Neural progenitor cell (in vitro differentiated cells): Measurements from ENCODE around the gene HAAO. TPM values are rescaled to one million over a fixed set of nuclear protein-coding genes. Genes with fewer than 3 reads are reported as not detected.

Source experiments
- DNase-seq: peaks from one replicate; pipeline ENCODE4 v3.0.0-alpha.2; 2016; ENCODE audit warnings: low spot score
- H2AFZ ChIP-seq: fragments of 200-600 bp; sonication (generic); replicated peaks from 2 replicates; pipeline ENCODE4 v1.6.1; 2016; ENCODE audit warnings: antibody characterized with exemption
- H3F3A ChIP-seq: fragments of 200-600 bp; sonication (generic); 2 replicates; pipeline ENCODE4 v1.6.1; 2016; ENCODE audit warnings: antibody characterized with exemption, low read depth
- H3K27ac ChIP-seq: fragments of 200-600 bp; sonication (generic); 2 replicates; pipeline ENCODE4 v1.5.1; 2016; ENCODE audit warnings: mild to moderate bottlenecking
- H3K27me3 ChIP-seq: fragments of 200-600 bp; sonication (generic); 2 replicates; pipeline ENCODE4 v1.6.1; 2016; ENCODE audit warnings: mild to moderate bottlenecking, moderate library complexity
- H3K36me3 ChIP-seq: fragments of 200-600 bp; sonication (generic); 2 replicates; pipeline ENCODE4 v1.5.1; 2016
- H3K4me1 ChIP-seq: fragments of 200-600 bp; sonication (generic); 2 replicates; pipeline ENCODE4 v1.6.1; 2016; ENCODE audit warnings: mixed run types
- H3K4me2 ChIP-seq: fragments of 200-600 bp; sonication (generic); 2 replicates; pipeline ENCODE4 v1.6.1; 2016
- H3K4me3 ChIP-seq: fragments of 200-600 bp; sonication (generic); 2 replicates; pipeline ENCODE4 v1.5.1; 2016
- H3K79me2 ChIP-seq: fragments of 200-600 bp; sonication (generic); 2 replicates; pipeline ENCODE4 v1.6.1; 2016; ENCODE audit warnings: low read depth
- H3K9ac ChIP-seq: fragments of 200-600 bp; sonication (generic); 2 replicates; pipeline ENCODE4 v1.6.1; 2016
- H3K9me3 ChIP-seq: fragments of 200-600 bp; sonication (generic); 2 replicates; pipeline ENCODE4 v1.5.1; 2016; ENCODE audit warnings: low read depth
- H4K20me1 ChIP-seq: fragments of 200-600 bp; sonication (generic); 2 replicates; pipeline ENCODE4 v1.6.1; 2016; ENCODE audit warnings: low read depth
- H3K27ac Mint-ChIP-seq: 3 replicates; pipeline ENCODE4 v1.8.0; 2021; ENCODE audit warnings: mixed read lengths
- H3K27me3 Mint-ChIP-seq: 2 replicates; pipeline ENCODE4 v1.8.0; 2022; ENCODE audit warnings: low read depth, mild to moderate bottlenecking, inconsistent platforms, moderate library complexity, mixed read lengths; ENCODE audit not compliant: insufficient read depth
- H3K36me3 Mint-ChIP-seq: 3 replicates; pipeline ENCODE4 v1.8.0; 2021; ENCODE audit warnings: mixed read lengths
- H3K4me1 Mint-ChIP-seq: 3 replicates; pipeline ENCODE4 v1.8.0; 2021; ENCODE audit warnings: mixed read lengths
- H3K4me3 Mint-ChIP-seq: 3 replicates; pipeline ENCODE4 v1.8.0; 2021; ENCODE audit warnings: mild to moderate bottlenecking, moderate library complexity, mixed read lengths
- H3K9me3 Mint-ChIP-seq: 3 replicates; pipeline ENCODE4 v1.8.0; 2020; ENCODE audit warnings: mixed read lengths
- EZH2 ChIP-seq: fragments of 200-600 bp; sonication (generic); IDR thresholded peaks from 2 replicates; pipeline ENCODE4 v1.6.1; 2017; ENCODE audit warnings: antibody characterized with exemption, mild to moderate bottlenecking, moderate library complexity
- EZH2phosphoT487 ChIP-seq: fragments of 200-600 bp; sonication (generic); IDR thresholded peaks from 2 replicates; pipeline ENCODE4 v1.6.1; 2017; ENCODE audit warnings: antibody characterized with exemption
- total RNA-seq: library from RNA; depleted of rRNA; stranded (reverse); fragments of >200 nt; gene quantifications from 2 replicates; pipeline ENCODE4 v1.2.3, GENCODE V29; 2015; ENCODE audit warnings: low replicate concordance
- TF ChIP-seq, protein P1 (sequence below): fragments of 200-600 bp; sonication (generic); IDR thresholded peaks from 2 replicates; pipeline ENCODE4 v1.5.1; 2017; ENCODE audit warnings: antibody characterized with exemption, mild to moderate bottlenecking

The HAAO gene
- total RNA-seq, 1 donor from 2014 or later: 0.77 TPM

DNA sequence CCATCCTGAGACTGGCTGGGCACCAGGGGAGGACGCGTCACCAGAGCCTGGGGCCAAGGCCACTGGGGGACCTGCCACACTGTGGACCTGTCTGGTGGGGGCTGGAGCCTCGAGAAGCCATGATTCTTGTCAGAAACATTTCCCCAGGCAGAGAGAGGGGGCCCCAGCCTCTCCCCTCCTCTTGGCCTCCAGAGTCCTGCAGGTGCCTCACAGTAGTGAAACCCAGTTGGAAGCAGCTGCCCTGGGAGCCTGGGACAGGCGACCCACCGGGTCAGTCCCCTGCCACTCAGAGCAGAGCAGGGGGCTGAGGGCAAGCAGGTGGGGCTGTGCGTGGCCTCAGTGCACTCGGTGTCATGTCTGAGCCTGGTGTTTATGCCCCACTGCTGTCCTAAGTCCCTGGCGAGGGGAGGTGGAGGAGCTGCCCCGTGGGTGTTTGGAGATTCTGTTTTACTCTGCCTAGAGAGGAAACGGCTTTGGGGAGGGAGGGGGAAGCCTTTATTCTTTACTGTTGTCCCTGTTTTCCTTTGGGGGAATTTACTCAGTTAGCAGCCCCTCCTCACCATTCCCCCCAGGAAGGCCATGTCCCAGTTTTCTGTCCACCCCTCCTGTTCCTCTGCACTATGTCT is 36.1 kb downstream of the HAAO start:
- TF ChIP-seq EZH2phosphoT487 (no peak), EZH2 (no peak)
- TF ChIP-seq, protein P1, sequence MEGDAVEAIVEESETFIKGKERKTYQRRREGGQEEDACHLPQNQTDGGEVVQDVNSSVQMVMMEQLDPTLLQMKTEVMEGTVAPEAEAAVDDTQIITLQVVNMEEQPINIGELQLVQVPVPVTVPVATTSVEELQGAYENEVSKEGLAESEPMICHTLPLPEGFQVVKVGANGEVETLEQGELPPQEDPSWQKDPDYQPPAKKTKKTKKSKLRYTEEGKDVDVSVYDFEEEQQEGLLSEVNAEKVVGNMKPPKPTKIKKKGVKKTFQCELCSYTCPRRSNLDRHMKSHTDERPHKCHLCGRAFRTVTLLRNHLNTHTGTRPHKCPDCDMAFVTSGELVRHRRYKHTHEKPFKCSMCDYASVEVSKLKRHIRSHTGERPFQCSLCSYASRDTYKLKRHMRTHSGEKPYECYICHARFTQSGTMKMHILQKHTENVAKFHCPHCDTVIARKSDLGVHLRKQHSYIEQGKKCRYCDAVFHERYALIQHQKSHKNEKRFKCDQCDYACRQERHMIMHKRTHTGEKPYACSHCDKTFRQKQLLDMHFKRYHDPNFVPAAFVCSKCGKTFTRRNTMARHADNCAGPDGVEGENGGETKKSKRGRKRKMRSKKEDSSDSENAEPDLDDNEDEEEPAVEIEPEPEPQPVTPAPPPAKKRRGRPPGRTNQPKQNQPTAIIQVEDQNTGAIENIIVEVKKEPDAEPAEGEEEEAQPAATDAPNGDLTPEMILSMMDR: no peak
- no peaks in the 10 kb centered on the region for H3K4me1 ChIP-seq
- H3K36me3 ChIP-seq: no peaks in the 10 kb centered on the region
- no peak overlapping the region for H3K4me3 ChIP-seq
- no peaks in the 10 kb centered on the region for H4K20me1 ChIP-seq
- H3K27me3 ChIP-seq: no peaks in the 10 kb centered on the region
- no peak overlapping the region for H3K4me3 Mint-ChIP-seq
- no peaks in the 10 kb centered on the region for H3K36me3 Mint-ChIP-seq
- H3K27ac Mint-ChIP-seq: no peak overlapping the region
- H3K4me2 ChIP-seq: no peak overlapping the region
- H3K9me3 Mint-ChIP-seq: no peaks in the 10 kb centered on the region
- H3K9me3 ChIP-seq: no peaks in the 10 kb centered on the region
- no peaks in the 10 kb centered on the region for H3K79me2 ChIP-seq
- no peak for DNase-seq
- peaks cover 2% of the 10 kb centered on the region for H3K27me3 Mint-ChIP-seq
- H3K27ac ChIP-seq: no peak overlapping the region
- no peaks in the 10 kb centered on the region for H3F3A ChIP-seq
- H3K9ac ChIP-seq: no peak overlapping the region
- peaks cover 16% of the 10 kb centered on the region for H3K4me1 Mint-ChIP-seq
- no peak overlapping the region for H2AFZ ChIP-seq

GRCh38 chr2:42755191-42755880 is 37.0 kb downstream of the HAAO start:
- Histone ChIP-seq H3K79me2 (no peaks in the 10 kb centered on the region), H3K36me3 (no peaks in the 10 kb centered on the region), H3K4me2 (no peak overlapping the region), H3K4me1 (no peaks in the 10 kb centered on the region), H3K4me3 (no peak overlapping the region), H3F3A (no peaks in the 10 kb centered on the region), H3K9ac (no peak overlapping the region), H3K27ac (no peak overlapping the region), H2AFZ (no peak overlapping the region), H3K27me3 (no peaks in the 10 kb centered on the region), H4K20me1 (no peaks in the 10 kb centered on the region), H3K9me3 (no peaks in the 10 kb centered on the region)
- TF ChIP-seq, protein P1: no peak
- TF ChIP-seq EZH2phosphoT487 (no peak), EZH2 (no peak)
- H3K36me3 Mint-ChIP-seq: no peaks in the 10 kb centered on the region
- H3K9me3 Mint-ChIP-seq: no peaks in the 10 kb centered on the region
- H3K27ac Mint-ChIP-seq: no peak overlapping the region
- peaks cover 16% of the 10 kb centered on the region for H3K4me1 Mint-ChIP-seq
- H3K27me3 Mint-ChIP-seq: peaks cover 2% of the 10 kb centered on the region
- no peak overlapping the region for H3K4me3 Mint-ChIP-seq
- no peak for DNase-seq

- Mint-ChIP-seq H3K4me3 (no peak overlapping the region), H3K4me1 (peaks cover 16% of the 10 kb centered on the region), H3K27ac (peak overlapping the region; percentile 87), H3K36me3 (no peaks in the 10 kb centered on the region), H3K9me3 (no peaks in the 10 kb centered on the region), H3K27me3 (peaks cover 2% of the 10 kb centered on the region)
- Histone ChIP-seq H3K36me3 (no peaks in the 10 kb centered on the region), H3K4me1 (no peaks in the 10 kb centered on the region), H4K20me1 (no peaks in the 10 kb centered on the region), H3F3A (no peaks in the 10 kb centered on the region), H3K4me2 (no peak overlapping the region), H3K4me3 (no peak overlapping the region), H3K9ac (no peak overlapping the region), H2AFZ (no peak overlapping the region), H3K9me3 (no peaks in the 10 kb centered on the region), H3K27ac (no peak overlapping the region), H3K79me2 (no peaks in the 10 kb centered on the region), H3K27me3 (no peaks in the 10 kb centered on the region)
- no peak for DNase-seq
- TF ChIP-seq EZH2: no peak
- TF ChIP-seq, protein P1: no peak
- no peak for TF ChIP-seq EZH2phosphoT487
These were observed 37.6 kb downstream of the HAAO start for GRCh38 chr2:42754776-42755140.
